ENCODE measurements around the gene HS3ST3A1.

The HS3ST3A1 gene

DNA sequence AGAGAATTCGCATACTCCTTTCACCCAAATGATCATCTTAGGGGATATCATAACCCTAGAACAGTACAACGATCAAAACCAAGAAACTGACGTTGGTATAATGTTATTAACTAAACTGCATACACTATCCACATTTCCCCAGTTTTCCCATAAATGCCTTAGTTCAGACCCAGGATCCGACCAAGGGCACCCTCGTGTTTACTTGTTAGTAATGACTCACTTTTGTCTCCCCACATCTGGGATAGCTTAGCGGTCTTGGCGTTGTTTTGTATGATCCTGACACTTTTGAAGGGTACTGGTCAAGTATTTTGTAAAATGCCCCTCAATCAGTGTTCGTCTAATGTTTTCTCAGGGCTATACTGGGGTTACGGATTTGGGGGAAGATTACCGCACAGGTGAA lies 8.0 kb downstream of the HS3ST3A1 start:
- no peak for DNase-seq
- no peak for TF ChIP-seq POLR2A (IDR thresholded peaks at IDR 0.05; ENCODE audit: low read length)
- no peak for TF ChIP-seq GATA1 (IDR thresholded peaks at IDR 0.05; ENCODE audit: low read depth, low read length)

DNA sequence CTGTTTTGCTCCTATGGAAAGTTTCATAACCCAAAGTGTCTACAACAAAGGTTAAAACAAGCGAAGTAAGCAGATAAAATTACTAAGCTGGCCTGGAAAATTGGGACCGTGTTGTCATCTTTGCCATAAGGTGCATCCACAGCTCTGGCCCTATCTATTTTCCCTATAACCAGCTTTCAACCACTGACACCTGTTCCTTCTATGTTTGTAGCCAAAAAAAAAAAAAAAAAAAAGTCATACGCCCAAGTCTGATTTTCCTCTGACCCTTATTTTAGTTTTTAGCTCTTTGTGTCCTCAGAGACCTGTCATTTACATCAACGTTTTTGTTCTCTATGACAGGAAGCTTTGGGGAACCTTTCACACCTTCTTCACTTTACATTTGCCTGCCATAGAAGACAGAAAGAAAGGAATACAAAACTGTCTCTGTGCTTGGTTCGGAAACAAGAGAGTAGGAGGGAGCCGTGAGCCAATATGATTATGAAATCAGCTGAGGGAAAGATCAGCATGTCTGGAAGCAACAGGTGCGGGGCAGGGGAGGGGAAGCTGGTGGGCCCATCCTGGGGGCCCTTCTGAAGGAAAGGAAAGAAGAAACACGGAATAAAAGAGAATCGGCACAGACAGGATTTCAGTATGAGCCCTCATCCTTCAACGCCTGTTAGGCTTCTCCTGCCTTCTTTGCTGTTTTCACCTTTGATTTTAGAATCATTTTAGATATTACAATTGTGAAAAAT lies 8.5 kb downstream of the HS3ST3A1 start:
- TF ChIP-seq POLR2A (IDR thresholded peaks at IDR 0.05; ENCODE audit: low read length) (no peak), GATA1 (IDR thresholded peaks at IDR 0.05; ENCODE audit: low read depth, low read length) (no peak)
- DNase-seq, result no peak

DNA sequence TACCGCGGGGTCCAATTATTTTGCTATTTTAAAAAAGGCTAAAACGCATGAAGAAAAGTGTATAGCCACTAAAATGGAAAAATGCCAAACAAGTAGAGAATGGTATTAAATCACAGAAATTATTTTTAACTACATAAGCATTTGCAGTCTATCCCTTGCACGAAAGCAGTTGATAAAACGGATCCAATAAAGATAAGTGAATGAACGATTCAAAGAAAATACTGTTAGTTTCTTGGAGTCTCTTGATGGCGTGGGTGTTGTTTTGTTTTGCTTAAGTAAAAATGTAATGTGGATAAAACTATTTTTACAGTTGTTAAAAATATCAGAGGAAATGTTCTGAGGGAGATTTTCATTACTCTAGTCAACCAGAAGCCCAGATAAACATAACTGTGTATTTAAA lies 9.3 kb downstream of the HS3ST3A1 start:
- TF ChIP-seq GATA1 (IDR thresholded peaks at IDR 0.05; ENCODE audit: low read depth, low read length) (no peak), POLR2A (IDR thresholded peaks at IDR 0.05; ENCODE audit: low read length) (no peak)
- no peak for DNase-seq

DNA sequence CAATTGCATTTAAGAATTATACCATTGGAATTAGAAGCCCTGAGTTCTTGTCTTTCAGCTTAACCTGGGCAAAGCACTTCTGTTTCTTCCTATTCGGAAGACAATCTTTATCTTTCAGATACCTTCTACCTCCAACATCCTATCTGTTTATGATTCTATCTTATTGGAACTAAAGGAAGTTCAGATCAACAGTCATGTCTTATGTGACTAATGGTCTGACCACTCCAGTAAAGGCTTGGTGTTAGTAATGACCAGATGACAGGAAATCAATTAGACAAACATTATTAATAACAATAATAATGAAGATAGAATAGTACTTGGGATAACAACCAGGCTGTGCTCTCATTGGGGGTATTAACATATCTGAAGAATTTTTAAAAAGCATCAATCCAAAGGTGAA lies 11.3 kb downstream of the HS3ST3A1 start:
- no peak for DNase-seq
- TF ChIP-seq GATA1 (IDR thresholded peaks at IDR 0.05; ENCODE audit: low read depth, low read length) (no peak), POLR2A (IDR thresholded peaks at IDR 0.05; ENCODE audit: low read length) (no peak)

DNA sequence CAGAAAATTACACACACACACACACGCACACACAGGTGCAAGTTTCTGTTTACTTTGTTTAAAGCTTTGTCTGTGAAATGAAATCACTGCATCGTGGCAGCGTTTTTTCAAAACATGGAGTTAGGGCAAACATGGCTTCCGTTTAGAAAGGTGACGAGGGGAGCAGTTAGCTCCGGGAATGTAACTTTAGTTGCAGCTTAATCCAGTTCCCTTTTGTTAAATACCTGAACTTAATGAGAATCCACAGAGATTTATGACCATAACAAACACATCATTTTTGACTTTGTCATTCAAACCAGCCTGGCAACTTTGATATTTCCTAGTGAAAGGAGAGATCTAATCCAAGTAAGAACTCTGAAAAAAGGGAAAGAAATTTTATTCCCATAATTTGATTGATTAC lies 12.1 kb downstream of the HS3ST3A1 start:
- DNase-seq, result no peak

DNA sequence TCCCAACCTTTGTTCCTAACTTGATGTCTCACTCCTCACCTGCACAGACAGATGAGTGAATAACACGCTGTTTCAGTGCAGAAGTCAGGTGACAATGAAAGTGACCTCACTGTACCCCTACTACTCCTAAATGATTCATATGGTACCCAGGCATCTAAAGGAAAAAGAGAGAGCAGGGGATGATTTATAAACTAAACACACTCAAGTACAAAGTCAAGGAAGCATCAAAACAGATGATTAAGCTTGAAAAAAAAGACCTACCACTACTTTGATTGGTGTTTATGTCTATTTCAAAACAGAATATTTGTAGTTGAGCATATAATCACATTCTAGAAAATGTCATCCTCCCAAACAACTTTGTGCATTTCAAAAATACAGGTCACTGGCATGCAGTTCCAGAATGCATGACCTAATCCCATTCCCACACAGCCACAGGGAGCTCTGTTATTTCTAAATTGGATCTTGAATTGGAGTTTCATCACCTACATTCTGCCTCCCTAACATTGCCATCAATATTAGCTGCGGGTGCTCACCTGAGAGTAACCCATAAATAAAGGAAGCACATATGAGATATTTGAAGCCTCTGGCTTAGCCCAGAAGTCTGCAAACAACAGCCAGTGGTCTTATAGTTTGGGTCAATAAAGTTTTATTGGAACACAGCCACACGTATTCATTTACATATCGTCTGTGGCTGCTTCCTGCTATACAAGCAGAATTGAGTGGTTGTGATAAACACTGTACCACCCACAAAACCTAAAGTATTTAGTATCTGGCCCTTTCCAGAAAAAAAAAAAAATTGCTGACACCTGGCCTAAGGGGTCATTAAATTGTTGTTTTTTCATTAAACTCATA lies 14.0 kb downstream of the HS3ST3A1 start:
- TF ChIP-seq POLR2A (IDR thresholded peaks at IDR 0.05; ENCODE audit: low read length) (no peak), GATA1 (IDR thresholded peaks at IDR 0.05; ENCODE audit: low read depth, low read length) (no peak)
- no peak for DNase-seq

More for the DNA sequence above, 12.1 kb downstream of the HS3ST3A1 start:
- TF ChIP-seq POLR2A (IDR thresholded peaks at IDR 0.05; ENCODE audit: low read length) (no peak), GATA1 (IDR thresholded peaks at IDR 0.05; ENCODE audit: low read depth, low read length) (no peak)

DNA sequence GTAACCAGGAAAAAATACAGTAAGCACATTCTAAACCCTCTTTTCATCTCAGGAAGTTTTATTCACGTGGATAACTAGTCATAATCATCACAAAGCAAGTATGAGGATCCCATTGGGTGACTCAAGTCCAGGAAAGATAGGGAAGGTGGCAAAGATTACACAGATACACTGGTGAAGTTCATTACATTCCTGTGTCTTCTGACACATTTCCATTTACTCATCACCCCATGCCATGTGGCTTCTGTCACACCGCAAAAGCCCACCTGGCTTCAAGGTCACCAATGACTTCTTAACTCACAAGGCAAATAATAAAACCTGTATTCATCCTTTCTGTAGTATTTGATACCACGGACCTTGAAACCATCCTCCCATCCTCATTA lies 17.0 kb downstream of the HS3ST3A1 start:
- no peak for TF ChIP-seq GATA1 (IDR thresholded peaks at IDR 0.05; ENCODE audit: low read depth, low read length)
- TF ChIP-seq POLR2A (IDR thresholded peaks at IDR 0.05; ENCODE audit: low read length), result no peak
- no peak for DNase-seq

DNA sequence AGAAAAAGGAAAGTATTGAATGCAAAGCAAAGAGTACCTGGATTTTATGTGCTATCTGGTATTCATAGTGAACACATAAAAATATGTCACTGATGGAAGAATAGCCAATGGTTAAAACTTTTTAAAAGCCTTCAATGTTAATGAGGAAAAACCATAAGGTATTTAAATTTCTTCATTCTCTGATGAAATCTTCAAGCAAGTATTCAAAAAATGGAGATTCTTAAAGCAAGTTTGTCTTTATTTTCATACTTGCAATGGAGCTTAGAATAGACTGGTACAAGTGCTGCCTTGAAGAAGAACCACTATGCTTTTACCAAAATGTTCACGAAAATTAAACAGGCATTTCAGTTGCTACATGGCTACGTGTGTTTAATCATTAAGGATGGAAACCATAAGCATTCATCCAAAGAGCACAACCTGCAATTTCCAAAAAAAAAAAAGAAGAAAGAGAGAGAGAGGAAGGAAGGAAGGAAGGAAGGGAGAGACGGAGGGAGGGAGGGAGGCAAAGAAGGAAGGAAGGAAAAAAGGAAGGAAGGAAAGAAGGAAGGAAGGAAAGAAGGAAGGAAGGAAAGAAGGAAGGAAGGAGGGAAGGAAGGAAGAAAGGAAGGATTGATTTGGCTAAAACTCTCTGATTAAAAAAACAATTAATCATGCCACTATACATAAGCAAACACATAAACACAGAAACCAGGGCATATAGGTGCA lies 17.6 kb downstream of the HS3ST3A1 start:
- no peak for DNase-seq
- no peak for TF ChIP-seq POLR2A (IDR thresholded peaks at IDR 0.05; ENCODE audit: low read length)

DNA sequence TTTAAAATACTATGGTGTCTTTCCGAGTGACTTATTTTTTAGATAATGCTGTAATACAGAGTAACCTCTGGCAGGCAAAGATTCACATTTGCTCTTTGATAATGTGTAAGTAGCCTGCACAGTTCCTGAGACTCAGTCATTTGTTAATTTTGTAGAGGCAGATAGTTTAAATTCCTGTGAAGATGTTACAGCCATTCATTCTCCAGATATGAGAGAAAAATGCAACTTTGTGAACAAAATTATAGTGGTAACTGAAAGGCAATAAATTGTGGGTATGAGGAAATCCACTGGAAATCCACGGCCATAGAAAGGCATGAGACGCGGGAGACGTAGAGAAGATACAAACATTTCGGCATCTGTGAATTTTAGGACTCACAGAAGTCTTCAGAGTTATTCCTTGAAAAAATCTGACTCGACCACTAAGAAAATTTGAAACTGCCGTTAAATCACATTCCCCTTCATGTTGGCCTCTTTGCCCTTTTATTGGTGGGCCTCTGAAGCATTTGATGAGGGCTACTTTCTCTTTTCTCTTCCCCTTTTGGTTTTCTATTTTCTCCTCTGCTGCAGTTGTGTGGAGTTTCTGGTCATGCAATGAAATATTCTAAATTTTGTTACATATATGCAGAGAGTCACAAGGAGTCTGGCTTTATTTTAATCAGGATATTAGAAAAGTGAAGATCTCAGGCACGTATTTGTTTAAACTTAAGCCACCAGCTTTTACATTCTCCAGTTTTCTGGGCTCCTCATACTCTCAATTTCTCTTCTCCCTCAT lies 18.8 kb downstream of the HS3ST3A1 start:
- DNase-seq, result no peak
- TF ChIP-seq GATA1 (IDR thresholded peaks at IDR 0.05; ENCODE audit: low read depth, low read length) (no peak), POLR2A (IDR thresholded peaks at IDR 0.05; ENCODE audit: low read length) (no peak)

DNA sequence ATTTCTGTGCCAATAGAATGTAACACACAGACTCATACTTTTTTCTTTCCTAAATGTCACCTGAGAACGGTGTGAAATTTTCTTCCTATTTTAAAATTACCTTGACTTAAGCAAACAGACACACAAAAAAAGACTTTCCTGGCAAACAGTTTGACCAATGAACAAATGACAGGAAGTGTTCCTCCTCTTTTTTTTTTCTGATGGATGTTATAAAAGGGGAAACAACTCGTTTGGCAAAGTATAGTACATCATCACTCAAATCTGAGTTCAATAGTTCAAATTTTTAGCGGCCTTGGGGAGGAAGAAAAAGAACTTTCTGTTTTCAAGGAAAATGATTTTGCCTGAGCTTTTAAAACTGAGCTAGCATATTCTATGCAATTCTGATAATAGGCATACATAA lies 19.8 kb downstream of the HS3ST3A1 start:
- TF ChIP-seq GATA1 (IDR thresholded peaks at IDR 0.05; ENCODE audit: low read depth, low read length), result no peak
- no peak for TF ChIP-seq POLR2A (IDR thresholded peaks at IDR 0.05; ENCODE audit: low read length)
- no peak for DNase-seq

DNA sequence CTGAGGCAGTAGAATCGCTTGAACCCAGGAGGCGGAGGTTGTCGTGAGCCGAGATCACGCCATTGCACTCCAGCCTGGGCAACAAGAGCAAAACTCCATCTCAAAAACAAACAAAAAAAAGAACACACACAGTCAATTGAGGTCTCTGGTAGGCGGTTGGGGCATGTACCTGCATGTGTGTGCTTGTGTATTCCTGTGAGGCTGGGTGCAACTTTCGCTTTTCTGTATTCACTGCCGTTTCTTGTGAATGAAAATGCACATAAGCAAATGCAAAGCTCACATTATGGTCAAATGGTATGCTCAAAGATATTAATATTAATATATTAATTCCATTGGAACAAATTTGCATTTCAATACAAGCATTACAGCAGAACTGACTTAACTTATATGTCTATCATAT lies 20.9 kb downstream of the HS3ST3A1 start:
- no peak for DNase-seq
- TF ChIP-seq POLR2A (IDR thresholded peaks at IDR 0.05; ENCODE audit: low read length), result no peak
- no peak for TF ChIP-seq GATA1 (IDR thresholded peaks at IDR 0.05; ENCODE audit: low read depth, low read length)

DNA sequence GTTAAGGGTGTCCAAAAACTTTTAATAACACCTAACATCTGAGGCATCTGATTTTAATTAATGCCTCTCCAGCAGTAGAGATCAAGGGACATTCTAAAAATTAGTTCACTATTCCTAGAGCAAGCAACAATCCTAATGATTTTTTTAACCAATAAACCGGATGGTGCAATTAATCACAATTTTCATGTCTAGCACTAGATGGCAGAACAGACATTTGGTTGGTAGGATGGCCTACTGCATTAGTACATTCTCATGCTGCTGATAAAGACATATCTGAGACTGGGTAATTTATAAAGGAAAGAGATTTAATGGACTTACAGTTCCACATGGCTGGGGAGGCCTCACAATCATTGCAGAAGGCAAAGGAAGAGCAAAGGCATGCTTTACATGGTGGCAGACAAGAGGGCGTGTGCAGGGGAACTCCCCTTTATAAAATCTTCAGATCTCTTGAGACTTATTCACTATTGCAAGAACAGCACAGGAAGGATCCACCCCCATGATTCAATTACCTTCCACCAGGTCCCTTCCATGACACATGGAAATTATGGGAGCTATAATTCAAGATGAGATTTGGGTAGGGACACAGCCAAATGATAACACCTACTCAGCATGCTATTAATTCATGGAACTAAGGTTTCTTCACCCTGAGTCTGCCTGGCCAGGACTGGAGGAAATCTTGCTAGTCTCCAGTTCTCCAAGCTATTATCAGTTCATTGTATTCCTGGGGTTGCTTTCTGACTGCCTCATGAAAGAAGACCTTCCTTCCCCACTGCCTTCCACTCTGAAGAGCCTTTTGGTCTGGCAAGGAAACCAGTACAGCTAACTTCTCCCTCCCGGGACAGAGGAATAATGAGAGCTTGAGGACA lies 24.8 kb downstream of the HS3ST3A1 start:
- no peak for DNase-seq
- TF ChIP-seq POLR2A (IDR thresholded peaks at IDR 0.05; ENCODE audit: low read length) (no peak), GATA1 (IDR thresholded peaks at IDR 0.05; ENCODE audit: low read depth, low read length) (no peak)

DNA sequence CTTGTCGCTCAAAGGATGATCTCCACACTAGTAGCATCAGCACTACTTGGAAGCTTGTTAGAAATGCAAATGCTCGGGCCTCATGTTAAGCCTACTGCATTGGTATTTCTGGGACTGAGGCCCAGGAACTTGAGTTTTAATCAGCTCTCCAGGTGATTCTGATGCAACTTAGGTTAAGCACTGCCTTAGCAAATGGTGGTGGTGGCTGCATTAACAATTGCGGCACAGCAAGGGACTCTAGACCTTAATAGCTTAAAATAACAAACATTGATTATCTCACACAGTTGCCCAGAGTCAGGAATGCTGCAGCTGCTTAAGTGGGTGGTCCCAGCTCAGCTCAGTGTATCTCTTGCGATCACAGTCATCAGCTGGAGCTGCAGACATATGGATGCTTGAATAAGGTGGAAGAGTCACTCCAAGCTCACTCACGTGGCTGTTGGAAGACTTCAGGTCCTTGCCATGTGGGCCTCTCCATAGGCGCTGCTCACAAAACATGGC lies 25.8 kb downstream of the HS3ST3A1 start:
- no peak for DNase-seq
- no peak for TF ChIP-seq GATA1 (IDR thresholded peaks at IDR 0.05; ENCODE audit: low read depth, low read length)
- TF ChIP-seq POLR2A (IDR thresholded peaks at IDR 0.05; ENCODE audit: low read length), result no peak
